ENCODE data around the gene SHKBP1.
"Not testable (repeated sequence)": the region's sequence is repeated elsewhere in the genome, so short reads cannot be mapped to it uniquely, and the experiment has no call there.

Gene SHKBP1, protein sequence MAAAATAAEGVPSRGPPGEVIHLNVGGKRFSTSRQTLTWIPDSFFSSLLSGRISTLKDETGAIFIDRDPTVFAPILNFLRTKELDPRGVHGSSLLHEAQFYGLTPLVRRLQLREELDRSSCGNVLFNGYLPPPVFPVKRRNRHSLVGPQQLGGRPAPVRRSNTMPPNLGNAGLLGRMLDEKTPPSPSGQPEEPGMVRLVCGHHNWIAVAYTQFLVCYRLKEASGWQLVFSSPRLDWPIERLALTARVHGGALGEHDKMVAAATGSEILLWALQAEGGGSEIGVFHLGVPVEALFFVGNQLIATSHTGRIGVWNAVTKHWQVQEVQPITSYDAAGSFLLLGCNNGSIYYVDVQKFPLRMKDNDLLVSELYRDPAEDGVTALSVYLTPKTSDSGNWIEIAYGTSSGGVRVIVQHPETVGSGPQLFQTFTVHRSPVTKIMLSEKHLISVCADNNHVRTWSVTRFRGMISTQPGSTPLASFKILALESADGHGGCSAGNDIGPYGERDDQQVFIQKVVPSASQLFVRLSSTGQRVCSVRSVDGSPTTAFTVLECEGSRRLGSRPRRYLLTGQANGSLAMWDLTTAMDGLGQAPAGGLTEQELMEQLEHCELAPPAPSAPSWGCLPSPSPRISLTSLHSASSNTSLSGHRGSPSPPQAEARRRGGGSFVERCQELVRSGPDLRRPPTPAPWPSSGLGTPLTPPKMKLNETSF

DNA sequence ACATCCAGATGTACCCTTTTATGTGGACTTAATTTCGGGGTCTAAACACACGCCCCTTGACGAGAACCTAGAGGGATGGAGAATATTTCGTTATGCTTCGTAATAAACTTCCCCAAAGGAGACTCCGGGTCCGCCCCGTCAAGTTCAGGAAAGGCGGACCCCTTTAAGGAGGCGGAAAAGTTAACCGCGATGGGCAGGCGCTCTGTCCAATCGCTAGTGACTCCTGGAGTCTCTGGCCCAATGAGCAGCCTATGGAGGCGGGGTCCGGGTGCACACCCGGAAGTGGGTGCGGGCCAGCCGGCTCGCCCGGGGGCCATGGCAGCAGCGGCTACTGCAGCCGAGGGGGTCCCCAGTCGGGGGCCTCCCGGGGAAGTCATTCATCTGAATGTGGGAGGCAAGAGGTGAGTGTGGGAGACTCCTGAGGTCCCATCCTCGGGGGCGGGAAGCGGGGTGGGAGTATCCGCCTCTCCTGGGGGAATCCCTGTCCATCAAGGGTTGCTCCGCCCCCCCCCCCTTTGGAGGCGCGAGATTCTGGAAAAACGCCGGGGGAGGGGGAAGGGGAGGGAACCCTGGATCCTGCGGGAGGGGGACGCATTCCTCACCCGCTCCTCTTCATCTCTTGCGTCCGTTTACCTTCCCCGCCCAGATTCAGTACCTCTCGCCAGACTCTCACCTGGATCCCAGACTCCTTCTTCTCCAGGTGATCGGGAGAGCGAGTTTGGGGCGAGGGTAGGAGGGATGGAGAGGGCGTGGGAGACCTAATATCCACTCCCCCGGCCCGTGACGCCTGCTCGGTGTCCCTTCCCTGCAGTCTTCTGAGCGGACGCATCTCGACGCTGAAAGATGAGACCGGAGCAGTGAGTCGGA lies at the start of gene SHKBP1:
SHKBP1 (plus strand) TSS at position 289 of the 867 bp plus-strand sequence; CDS start at position 316, 27 bp downstream.
- DNase-seq: peak; percentile 95

DNA sequence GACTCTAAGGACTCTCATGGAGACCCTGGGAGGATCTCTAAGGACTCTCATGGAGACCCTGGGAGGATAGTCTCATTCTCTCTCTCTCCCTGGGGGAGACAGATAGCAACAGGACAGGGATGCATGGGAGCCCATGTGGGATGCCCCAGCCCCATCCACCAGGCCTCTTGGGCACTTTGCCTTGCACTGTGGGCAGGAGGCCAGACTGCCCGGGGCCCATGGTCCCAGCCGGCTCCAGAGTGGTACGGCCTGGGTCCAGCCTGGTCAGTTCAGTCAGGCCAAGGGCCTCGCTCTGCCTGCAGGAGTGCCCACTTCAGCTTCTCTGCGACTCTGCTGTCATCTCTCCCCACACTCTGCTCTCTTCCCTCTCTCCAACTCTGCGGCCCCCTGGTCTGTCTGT lies 48.6 kb upstream of the SHKBP1 start:
- DNase-seq: no peak

DNA sequence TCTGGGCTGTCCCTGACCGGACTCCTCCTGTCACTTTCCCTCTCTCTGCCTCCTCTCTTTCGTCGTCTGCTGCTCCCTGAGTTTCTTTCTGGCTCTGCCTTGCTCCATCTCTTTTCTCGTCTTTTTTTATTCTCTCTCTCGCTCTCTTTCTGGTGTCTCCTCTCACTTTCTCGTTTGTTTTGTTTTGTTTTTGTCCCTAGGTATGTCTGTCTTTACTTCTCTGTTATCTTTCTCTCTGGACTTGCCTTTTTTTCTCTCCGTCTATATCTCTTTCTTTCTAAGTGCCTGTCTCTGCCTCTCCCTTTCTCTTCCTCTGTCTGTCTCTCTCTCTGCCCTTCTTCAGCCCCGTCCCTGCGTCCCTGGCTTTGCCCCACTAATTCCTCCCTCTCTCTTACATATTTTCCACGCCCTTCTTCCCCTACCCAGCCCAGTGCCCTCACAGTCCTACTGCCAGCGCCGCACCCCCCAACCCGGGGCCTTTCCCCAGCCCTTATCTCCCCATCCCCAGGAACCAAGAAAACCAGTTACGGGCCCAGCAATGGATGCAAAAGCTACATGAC lies 48.1 kb upstream of the SHKBP1 start:
- DNase-seq: no peak

DNA sequence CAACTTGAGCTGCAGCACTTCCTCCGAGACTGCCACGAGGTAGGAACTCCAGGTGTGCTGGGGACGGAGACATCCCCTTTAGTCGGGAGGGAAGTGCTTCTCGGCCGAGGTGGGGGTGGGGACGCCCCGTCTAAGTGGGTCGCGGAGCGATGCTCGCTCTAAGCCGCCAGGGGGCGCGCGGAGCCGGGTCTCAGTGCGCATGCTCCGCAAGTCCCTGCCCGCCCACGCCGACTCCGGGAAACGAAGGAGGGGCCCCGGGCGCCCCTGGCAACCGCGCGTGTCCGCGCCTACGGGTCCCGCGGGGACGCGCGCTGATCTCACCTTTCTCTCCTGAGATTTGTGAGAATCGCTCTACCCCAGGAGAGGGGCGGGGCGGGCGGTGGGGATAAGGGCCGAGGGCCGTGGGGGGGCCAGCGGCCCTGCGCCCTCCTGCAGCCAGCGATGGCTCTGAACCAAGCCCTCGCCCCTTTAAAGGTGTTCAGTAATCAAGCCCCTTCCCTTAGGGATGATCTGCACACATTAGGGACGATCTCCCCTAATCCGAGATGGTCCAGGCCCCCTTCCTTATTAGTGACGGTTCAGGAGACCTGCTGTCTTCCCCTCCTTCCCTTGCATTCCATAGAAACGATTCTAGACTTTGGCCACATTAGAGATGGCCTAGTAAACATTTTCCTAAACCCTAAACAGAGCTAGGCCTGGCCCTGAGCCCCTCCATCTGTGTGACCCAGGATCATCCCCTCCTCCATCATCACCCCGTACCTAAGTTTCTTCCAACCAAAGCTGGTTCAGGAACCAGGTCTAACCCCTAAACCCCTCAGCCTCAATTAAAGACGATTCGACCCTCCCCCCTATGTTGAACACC lies 47.3 kb upstream of the SHKBP1 start:
- peak; percentile 86 to 89 for DNase-seq

DNA sequence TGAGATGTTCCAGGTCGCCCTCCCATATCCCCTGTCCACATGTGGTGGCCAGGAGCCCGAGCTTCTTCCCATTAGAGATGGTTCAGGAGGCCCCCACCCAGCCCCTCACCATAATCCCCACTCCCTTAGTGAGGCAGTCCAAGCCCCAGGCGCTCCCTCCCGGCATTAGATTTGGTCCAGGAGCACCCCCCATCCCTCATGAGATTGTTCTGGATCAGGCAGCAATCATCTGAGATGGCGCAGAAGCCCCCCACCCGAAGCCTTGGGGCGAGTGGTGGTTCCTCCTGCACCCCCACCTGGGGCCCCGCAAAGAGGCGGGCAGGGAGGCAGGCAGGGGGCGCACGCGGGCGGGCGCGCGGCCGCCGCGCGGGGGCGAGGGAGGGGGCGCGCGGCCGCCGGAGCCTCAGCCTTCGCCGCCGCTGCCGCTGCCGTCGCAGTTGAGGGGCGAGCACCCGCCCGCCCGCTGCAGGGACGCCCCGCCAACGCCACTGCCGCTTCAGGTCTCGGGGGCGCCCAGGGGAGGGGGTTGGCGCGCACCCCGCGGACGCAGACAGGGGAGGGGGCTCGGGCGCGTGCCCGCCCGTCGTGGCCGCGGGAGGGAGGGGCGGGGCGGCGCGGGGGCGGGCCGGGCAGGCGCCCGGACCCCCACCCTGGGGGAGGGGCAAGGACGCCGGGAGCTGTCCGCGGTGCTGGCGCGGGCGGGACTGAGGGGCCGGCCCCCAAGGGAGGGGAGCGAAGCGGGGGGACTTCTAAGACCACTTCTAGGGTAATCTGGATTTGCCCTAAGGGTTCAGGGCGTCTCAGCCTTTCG lies 46.4 kb upstream of the SHKBP1 start:
- no peak for DNase-seq

DNA sequence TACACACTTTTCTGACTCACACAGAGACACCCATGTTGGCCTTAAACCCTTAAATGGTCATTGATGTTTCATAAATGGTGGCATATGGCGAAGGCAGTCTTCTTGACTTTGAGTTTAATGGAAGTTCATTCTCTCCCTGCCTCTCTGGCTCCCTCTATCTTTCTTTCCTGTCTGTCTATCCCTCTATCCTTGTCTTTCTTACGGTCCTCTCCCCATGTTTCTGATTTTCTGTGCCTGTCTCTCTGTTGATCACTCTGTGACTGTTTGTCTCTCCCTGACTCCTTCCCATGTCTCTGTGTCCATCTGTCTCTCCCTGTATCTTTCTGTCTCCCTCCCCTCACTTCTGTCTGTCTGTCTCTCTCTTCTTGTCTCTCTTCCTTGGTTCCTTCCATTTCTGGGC lies 43.2 kb upstream of the SHKBP1 start:
- DNase-seq: no peak

DNA sequence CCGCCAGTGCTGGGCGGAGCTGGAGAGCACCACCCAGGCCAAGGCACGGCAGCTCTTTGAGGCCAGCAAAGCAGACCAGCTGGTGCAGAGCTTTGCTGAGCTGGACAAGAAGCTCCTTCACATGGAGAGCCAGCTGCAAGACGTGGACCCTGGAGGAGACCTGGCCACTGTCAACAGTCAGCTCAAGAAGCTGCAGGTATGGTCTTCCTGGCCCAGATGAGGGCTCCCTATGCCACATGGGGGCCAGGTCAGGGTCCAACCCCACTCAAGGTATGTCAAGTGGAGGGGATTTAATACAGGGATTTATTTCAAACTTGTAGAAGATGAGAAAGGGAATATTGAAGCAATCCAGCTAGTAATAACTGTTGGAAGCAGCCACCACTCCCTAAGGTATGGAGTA lies 42.5 kb upstream of the SHKBP1 start:
- DNase-seq: no peak

DNA sequence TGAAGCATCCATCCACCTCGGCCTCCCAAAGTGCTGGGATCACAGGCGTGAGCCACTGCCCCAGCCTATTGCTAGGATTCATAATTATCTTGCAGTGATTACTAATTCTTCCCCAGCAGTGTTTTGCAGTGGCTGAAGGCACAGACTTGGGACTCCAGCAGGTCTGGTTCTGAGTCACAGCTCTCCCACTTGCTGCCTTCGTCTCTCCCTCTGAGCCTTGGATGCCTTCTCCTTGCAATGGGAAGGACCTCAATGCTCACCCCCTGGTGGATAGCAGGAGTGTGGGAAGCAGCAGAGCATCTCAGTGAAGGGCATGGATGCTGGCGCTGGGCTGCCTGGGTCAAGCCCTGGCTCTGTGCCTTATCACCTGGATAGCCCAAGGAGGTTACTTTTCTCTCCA lies 37.6 kb upstream of the SHKBP1 start:
- DNase-seq: no peak

DNA sequence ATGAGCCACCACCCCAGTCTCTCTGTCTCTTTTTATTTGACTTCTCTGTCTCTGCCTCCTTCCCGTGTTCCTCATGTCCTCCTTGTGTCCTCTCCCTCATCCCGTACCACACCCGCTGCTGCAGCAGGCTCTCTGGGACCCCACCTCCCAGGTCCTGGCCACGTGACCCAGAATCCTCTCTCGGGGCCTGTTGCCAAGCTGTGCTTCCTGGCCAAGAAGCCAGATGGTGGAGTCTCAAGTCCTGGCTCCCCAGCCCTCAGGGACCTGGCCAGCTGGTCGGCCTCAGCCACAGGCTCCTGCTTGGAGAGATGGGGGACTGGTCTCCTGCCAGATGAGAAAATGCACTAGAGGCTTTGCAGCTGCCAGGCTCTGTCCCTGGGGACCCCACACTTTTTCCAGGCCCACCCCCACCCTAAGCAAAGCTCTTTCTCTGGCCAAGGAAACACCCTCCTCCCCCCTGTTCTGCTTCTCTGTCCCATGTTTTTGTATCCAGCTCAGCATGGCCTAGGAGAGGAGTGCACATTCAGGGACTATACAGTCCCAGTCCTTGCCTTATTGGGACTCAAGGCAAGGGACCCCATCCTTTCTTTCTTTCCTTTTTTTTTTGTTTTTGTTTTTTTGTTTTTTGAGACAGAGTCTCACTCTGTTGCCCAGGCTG lies 34.3 kb upstream of the SHKBP1 start:
- DNase-seq: peak in 1 of 2 experiments; percentile 57

DNA sequence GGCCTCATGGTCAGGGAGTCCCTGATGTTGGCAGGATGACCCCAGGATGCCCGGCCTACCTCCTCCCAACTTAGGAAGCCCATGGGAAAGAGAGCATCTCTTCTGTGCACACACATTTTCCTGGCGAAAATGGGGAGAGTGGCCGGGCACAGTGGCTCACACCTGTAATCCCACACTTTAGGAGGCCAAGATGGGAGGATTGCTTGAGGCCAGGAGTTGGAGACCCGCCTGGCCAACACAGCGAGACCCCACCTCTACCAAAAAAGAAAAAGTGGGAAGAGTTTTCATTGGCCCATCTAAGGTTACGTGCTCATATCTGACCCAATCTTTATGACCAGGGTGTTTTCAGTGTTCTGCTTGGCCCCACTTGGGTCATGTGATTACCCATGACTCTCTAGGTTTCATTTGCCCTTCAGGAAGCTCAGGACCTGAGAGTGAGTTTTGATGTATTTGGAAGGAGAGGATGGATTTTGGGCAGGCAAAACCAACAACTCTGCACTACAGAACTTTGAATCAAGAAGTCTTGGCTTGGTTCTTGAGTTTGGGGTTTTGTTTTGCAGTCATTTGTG lies 33.6 kb upstream of the SHKBP1 start:
- DNase-seq: no peak

DNA sequence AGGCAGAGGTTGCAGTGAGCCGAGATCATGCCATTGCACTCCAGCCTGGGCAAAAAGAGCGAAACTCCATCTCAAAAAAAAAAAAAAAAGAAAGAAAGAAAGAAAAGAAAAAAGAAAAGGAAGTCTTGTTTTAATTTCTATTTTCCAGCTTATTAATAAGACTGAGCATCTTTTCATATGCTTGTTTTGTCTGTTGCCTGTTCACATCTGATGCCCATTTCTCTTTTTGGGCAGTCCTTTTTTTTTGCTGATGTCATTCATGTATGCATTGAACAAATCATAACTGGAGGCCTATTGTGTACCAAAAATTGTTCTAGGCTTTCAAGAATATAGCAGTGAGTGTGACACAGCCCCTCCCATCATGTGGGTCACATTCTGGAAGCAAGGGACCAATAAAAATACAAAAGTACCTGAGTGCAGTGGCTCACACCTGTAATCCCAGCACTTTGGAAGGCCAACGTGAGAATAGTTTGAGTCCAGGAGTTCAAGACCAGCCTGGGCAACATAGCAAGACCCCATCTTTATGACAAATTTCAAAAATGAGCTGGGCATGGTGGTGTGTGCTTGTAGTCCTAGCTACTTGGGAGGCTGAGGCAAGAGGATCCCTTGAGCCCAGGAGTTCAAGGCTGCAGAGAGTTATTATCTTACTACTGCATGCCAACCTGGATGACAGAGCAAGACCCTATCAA lies 30.4 kb upstream of the SHKBP1 start:
- not testable (repeated sequence) for DNase-seq

DNA sequence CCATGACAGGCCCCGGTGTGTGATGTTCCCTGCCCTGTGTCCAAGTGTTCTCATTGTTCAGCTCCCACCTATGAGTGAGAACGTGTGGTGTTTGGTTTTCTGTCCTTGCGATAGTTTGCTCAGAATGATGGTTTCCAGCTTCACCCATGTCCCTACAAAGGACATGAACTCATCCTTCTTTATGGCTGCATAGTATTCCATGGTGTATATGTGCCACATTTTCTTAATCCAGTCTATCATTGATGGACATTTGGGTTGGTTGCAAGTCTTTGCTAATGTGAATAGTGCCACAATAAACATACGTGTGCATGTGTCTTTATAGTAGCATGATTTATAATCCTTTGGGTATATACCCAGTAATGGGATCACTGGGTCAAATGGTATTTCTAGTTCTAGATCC lies 29.5 kb upstream of the SHKBP1 start:
- not testable (repeated sequence) for DNase-seq

DNA sequence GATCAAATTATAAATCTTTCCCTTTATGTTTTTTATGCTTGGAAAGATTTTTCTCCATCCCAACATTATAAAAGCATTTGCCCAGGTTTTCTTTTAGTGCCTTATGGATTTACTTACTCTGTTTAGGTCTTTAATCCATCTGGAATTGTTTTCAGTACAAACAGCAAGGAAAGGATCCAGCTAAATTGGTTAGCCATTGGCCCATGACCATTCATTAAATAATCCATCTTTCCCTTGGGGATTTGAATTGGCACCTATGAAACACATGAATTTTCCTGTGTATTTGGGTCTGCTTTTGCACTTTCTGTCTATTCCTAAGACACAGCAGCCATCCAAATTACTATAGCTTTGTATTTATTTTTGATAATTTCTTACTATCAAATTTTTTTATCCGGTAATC lies 28.8 kb upstream of the SHKBP1 start:
- DNase-seq: no peak

DNA sequence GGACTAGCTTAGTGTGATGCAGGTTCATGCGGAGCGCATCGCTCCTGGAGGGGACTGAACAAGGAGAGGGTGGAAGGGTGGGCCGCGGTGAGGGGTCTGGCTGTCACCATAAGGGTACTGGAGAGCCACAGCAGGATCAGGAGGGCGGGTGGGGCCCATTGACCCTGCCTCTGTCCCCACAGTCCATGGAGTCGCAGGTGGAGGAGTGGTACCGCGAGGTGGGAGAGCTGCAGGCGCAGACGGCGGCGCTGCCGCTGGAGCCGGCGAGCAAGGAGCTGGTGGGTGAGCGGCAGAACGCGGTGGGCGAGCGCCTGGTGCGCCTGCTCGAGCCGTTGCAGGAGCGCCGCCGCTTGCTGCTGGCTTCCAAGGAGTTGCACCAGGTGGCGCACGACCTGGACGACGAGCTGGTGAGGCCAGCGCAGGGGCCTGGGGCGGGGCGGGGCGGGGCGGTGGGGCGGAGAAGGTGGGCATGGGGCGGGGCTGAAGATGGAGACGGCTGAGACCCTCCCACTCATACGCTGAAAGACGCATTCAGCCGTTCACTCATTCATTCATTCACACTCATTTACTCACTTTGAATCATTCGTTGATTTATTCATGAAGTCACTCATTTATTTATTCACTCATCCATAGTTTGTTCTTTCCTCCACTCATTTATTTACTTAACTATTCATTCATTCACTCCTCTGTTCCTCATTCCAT lies 27.5 kb upstream of the SHKBP1 start:
- DNase-seq: peak; percentile 71 to 90

DNA sequence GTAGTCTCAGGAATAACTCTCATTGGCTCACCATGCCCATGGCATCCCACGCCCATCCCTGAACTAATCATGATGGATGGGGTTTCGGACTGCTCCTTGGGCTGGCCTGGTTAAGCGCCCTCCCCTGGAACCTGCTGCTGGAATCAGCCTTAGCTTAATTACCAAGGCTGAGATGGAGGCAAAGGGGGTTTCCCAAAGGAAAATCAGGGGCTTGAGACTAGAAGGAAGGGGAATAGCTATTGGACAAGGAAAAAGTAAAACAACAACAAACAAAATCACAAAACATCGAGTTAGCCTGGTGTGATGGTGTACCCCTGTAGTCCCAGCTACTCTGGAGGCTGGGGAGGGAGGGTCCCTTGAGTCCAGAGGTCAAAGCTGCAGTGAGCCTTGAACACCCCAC lies 25.7 kb upstream of the SHKBP1 start:
- no peak for DNase-seq

DNA sequence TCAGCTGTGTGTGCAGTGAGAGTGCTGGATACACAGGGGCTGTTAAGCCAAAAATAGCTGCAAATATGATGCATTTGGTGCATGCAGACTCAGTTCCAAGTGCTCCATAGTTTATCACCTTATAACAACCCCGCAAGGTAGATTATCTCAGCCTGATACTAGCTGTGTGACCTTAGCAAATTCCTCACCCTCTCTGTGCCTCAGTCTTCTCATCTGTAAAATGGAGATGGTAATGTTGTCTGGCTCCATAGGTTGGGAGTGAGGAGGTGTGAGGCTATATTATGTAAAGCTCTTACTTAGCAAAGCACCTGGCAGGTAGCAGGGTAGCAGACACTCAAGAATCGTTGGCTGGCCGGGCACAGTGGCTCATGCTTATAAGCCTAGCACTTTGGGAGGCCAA lies 23.8 kb upstream of the SHKBP1 start:
- DNase-seq: no peak

DNA sequence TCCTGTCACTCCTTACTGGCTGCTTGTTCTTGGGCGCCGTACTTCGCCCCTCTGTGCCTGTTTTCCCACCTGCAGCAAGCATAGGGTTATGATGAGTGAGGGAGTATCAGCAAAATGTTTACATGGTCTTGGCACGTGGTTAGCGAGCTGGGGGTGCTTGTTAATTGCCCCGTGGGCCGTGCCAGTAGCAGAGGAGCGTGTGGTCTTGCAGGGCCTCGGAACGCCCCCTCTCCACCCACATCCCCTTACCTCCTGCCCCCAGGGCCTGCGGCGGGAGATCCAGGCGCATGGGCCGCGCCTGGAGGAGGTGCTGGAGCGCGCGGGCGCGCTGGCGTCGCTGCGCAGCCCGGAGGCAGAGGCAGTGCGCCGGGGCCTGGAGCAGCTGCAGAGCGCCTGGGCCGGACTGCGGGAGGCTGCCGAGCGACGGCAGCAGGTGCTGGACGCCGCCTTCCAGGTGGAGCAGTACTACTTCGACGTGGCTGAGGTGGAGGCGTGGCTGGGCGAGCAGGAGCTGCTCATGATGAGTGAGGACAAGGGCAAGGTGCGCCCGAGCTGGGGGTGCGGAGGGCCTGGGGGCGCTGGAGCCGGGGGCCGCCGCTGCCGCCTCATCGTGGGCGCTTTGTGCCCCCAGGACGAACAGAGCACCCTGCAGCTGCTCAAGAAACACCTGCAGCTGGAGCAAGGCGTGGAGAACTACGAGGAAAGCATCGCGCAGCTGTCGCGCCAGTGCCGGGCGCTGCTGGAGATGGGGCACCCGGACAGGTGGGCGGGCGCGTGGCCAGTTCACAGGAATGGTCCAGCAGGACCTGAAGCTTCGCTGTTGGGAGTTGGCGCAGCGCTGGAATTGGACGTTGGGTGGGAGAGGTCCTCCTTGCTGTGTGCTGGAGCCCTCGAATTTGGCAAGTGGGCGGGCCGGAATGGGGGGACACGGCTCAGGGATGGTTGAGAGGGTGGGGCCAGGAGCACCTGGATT lies 22.5 kb upstream of the SHKBP1 start:
- peak in 1 of 2 experiments; percentile 31 for DNase-seq
